Ovary (tissue), 3 donors: ENCODE results near the gene OR2AP1.

Experiments used
- POLR2A ChIP-seq: fragments of 450-650 bp; IDR thresholded peaks from one replicate; pipeline ENCODE4 v1.6.1; 2017; ENCODE audit warnings: antibody characterized with exemption, mild to moderate bottlenecking, moderate library complexity
- TF ChIP-seq, protein P1 (sequence below), 3 donors: fragments of 450-650 bp in 2 of 3; fragments of 200-600 bp in 1 of 3; IDR thresholded peaks; one replicate each; pipeline versions ENCODE4 v1.5.1 to v1.8.0; 2016 to 2022; ENCODE audit warnings: antibody characterized with exemption in 3 of 3, mild to moderate bottlenecking in 1 of 3
- donor health status: DM: no; HTN: no; CAD: no.

DNA sequence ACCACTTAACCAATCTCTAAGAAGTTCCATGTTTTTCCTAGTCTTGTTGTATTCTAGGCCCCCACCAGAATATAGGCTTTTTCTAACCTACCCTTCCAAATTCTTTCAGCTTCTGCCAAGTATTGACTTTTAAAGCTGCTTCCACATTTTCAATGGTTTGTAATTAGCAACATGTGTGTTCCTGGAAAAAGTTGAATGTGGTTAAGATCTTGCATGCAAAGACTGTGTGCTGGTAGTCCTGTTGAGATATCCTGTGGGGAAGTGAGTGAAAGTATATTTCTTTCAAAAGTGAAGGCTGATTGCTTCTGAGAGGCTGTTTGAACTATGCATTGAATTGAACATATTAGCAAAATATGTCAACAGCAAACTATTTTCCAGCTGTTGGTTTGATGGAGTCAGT is 23.5 kb upstream of the OR2AP1 start:
- no peak for TF ChIP-seq POLR2A
- TF ChIP-seq, protein P1, sequence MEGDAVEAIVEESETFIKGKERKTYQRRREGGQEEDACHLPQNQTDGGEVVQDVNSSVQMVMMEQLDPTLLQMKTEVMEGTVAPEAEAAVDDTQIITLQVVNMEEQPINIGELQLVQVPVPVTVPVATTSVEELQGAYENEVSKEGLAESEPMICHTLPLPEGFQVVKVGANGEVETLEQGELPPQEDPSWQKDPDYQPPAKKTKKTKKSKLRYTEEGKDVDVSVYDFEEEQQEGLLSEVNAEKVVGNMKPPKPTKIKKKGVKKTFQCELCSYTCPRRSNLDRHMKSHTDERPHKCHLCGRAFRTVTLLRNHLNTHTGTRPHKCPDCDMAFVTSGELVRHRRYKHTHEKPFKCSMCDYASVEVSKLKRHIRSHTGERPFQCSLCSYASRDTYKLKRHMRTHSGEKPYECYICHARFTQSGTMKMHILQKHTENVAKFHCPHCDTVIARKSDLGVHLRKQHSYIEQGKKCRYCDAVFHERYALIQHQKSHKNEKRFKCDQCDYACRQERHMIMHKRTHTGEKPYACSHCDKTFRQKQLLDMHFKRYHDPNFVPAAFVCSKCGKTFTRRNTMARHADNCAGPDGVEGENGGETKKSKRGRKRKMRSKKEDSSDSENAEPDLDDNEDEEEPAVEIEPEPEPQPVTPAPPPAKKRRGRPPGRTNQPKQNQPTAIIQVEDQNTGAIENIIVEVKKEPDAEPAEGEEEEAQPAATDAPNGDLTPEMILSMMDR (IDR thresholded peaks at IDR 0.05), result no peak
